A549 (cell line): Measurements from ENCODE around the gene GTPBP3.

Source experiments
- CBX2 ChIP-seq: fragments of 200-600 bp; sonication (generic); IDR thresholded peaks from 2 replicates; pipeline ENCODE4 v1.6.1; 2016; ENCODE audit warnings: low read depth, mild to moderate bottlenecking, borderline replicate concordance
- CEBPB ChIP-seq, 2 experiments: fragments of >200 bp in 1 of 2; sonication (Bioruptor Twin) in 1 of 2; formaldehyde crosslinking in 1 of 2; IDR thresholded peaks; 2 replicates each; pipeline ENCODE4 v1.6.1; 2012 to 2016
- CHD2 ChIP-seq: fragments of 150-350 bp; IDR thresholded peaks from 2 replicates; pipeline ENCODE4 v1.6.1; 2014; ENCODE audit warnings: low read length; ENCODE audit not compliant: partially characterized antibody
- CTCF ChIP-seq: fragments of >200 bp; sonication (Bioruptor Twin); formaldehyde crosslinking; IDR thresholded peaks from 3 replicates; pipeline ENCODE4 v1.5.1; 2016
- ELK1 ChIP-seq: fragments of 150-350 bp; IDR thresholded peaks from 2 replicates; pipeline ENCODE4 v1.6.1; 2014; ENCODE audit warnings: low read depth, mild to moderate bottlenecking, low read length
- EP300 ChIP-seq, 2 experiments: fragments of >200 bp; sonication (Bioruptor Twin); formaldehyde crosslinking; IDR thresholded peaks; 2 replicates in 1 of 2; 3 replicates in 1 of 2; pipeline ENCODE4 v1.6.1; 2016 to 2017
- MAX ChIP-seq: IDR thresholded peaks from 2 replicates; pipeline ENCODE4 v1.6.1; 2012
- NFE2L2 ChIP-seq: fragments of 150-350 bp; conservative IDR thresholded peaks from 2 replicates; pipeline ENCODE4 v1.6.1; 2014; ENCODE audit warnings: low read length
- PHF8 ChIP-seq: fragments of 200-600 bp; sonication (generic); IDR thresholded peaks from 2 replicates; pipeline ENCODE4 v1.6.1; 2016; ENCODE audit warnings: low read depth, mild to moderate bottlenecking, antibody characterized with exemption, moderate library complexity, borderline replicate concordance
- POLR2A ChIP-seq: IDR thresholded peaks from 2 replicates; pipeline ENCODE4 v1.6.1; 2012; ENCODE audit warnings: mild to moderate bottlenecking, low read length
- RAD21 ChIP-seq, 2 experiments: fragments of >200 bp in 1 of 2; sonication (Bioruptor Twin) in 1 of 2; formaldehyde crosslinking in 1 of 2; IDR thresholded peaks in 1 of 2; conservative IDR thresholded peaks in 1 of 2; 2 replicates in 1 of 2; 3 replicates in 1 of 2; pipeline ENCODE4 v1.6.1; 2012 to 2018; ENCODE audit warnings: inconsistent platforms in 1 of 2
- REST ChIP-seq: fragments of 200-600 bp; sonication (generic); IDR thresholded peaks from 2 replicates; pipeline ENCODE4 v1.6.1; 2016; ENCODE audit warnings: antibody characterized with exemption, mild to moderate bottlenecking, moderate library complexity
- USF2 ChIP-seq: fragments of 450-650 bp; IDR thresholded peaks from 2 replicates; pipeline ENCODE4 v1.6.1; 2014; ENCODE audit warnings: antibody characterized with exemption

GRCh38 chr19:17296976-17297375 is 40.4 kb upstream of the GTPBP3 start:
- TF ChIP-seq PHF8 (no peak), CTCF (no peak), EP300 (IDR thresholded peaks at IDR 0.05) (no peak), POLR2A (no peak), CHD2 (no peak), NFE2L2 (no peak), USF2 (no peak), ELK1 (no peak), REST (no peak), MAX (no peak), CEBPB (IDR thresholded peaks at IDR 0.05) (no peak), RAD21 (conservative IDR thresholded peaks at IDR 0.05 in 1 of 2, IDR thresholded peaks at IDR 0.05 in 1 of 2) (no peak), CBX2 (no peak)
